CD4-positive, alpha-beta memory T cell (primary cell): Measurements from ENCODE around the gene TM4SF5. TPM values are rescaled to one million over a fixed set of nuclear protein-coding genes. Genes with fewer than 3 reads are reported as not detected.
A peak's percentile ranks its signal among the peaks of the same experiment; 100 is the strongest.

Source experiments
- CTCF ChIA-PET: fragments of 350-600 bp; sonication (Branson Sonifier 250); formaldehyde crosslinking; loops from one replicate; lab custom pipeline; 2021; ENCODE audit warnings: inconsistent platforms; ENCODE audit not compliant: partially characterized antibody; lab: Charles Lee
- POLR2A ChIA-PET: fragments of 350-600 bp; sonication (Branson Sonifier 250); formaldehyde crosslinking; loops from one replicate; lab custom pipeline; 2021; ENCODE audit not compliant: partially characterized antibody; lab: Charles Lee
- DNase-seq, 5 donors: peaks; one replicate each; pipeline versions ENCODE4 v3.0.0 to v3.0.0-alpha.2; 2020 to 2022; ENCODE audit warnings: mixed read lengths in 1 of 5
- H3K27ac ChIP-seq: one replicate; pipeline ENCODE4 v1.7.0; 2013; ENCODE audit warnings: low read depth, low read length
- H3K27me3 ChIP-seq: 2 replicates; pipeline ENCODE4 v1.7.0; 2013; ENCODE audit warnings: mild to moderate bottlenecking, low read length, moderate library complexity; ENCODE audit not compliant: insufficient read depth
- H3K36me3 ChIP-seq: 2 replicates; pipeline ENCODE4 v1.7.0; 2013; ENCODE audit warnings: mild to moderate bottlenecking, low read length, moderate library complexity; ENCODE audit not compliant: insufficient read depth
- H3K4me1 ChIP-seq: 2 replicates; pipeline ENCODE4 v1.7.0; 2013; ENCODE audit warnings: mild to moderate bottlenecking, low read length, moderate library complexity; ENCODE audit not compliant: insufficient read depth
- H3K4me3 ChIP-seq, 2 donors: one replicate each; pipeline ENCODE4 v1.7.0; 2013; ENCODE audit warnings: low read length in 2 of 2, mild to moderate bottlenecking in 1 of 2
- H3K9me3 ChIP-seq, 2 donors: one replicate each; pipeline ENCODE4 v1.7.0; 2013; ENCODE audit warnings: low read length in 2 of 2, control low read depth in 1 of 2; ENCODE audit not compliant: control insufficient read depth in 1 of 2
- H3K27ac Mint-ChIP-seq, 7 donors: one replicate each; pipeline ENCODE4 v1.8.0; 2020 to 2021; ENCODE audit warnings: mixed read lengths in 7 of 7, mild to moderate bottlenecking in 6 of 7, inconsistent platforms in 3 of 7, moderate library complexity in 3 of 7
- H3K27me3 Mint-ChIP-seq, 2 donors: one replicate each; pipeline ENCODE4 v1.8.0; 2020 to 2021; ENCODE audit warnings: mixed read lengths in 2 of 2
- H3K36me3 Mint-ChIP-seq, 2 donors: one replicate each; pipeline ENCODE4 v1.8.0; 2020 to 2021; ENCODE audit warnings: mixed read lengths in 2 of 2, inconsistent platforms in 1 of 2, mild to moderate bottlenecking in 1 of 2
- H3K4me1 Mint-ChIP-seq, 4 donors: one replicate each; pipeline ENCODE4 v1.8.0; 2020 to 2021; ENCODE audit warnings: mixed read lengths in 4 of 4, mild to moderate bottlenecking in 1 of 4
- H3K4me3 Mint-ChIP-seq, 8 donors: one replicate each; pipeline ENCODE4 v1.8.0; 2020 to 2021; ENCODE audit warnings: mixed read lengths in 8 of 8, mild to moderate bottlenecking in 7 of 8, moderate library complexity in 6 of 8, inconsistent platforms in 3 of 8
- H3K9me3 Mint-ChIP-seq, 8 donors: one replicate each; pipeline ENCODE4 v1.8.0; 2020 to 2021; ENCODE audit warnings: mixed read lengths in 8 of 8, mild to moderate bottlenecking in 5 of 8, inconsistent platforms in 3 of 8, moderate library complexity in 1 of 8
- intact Hi-C: fragments of 100-400 bp; cut with micrococcal nuclease; formaldehyde crosslinking; loops from one replicate; pipeline ENCODE4 v1.15.1; 2023
- polyA plus RNA-seq, 2 donors: library from polyadenylated mRNA; unstranded; fragments of 300-500 nt; fragmentation: Illumina TruSeq; gene quantifications; one replicate each; pipeline ENCODE4 v1.2.3, GENCODE V29; 2021
- total RNA-seq, 2 experiments: library from RNA; stranded (reverse); gene quantifications; one replicate each; pipeline ENCODE4 v1.2.3, GENCODE V29; 2021

Gene TM4SF5
- total and polyA plus RNA-seq, 4 experiments from 2014 or later: not detected

DNA sequence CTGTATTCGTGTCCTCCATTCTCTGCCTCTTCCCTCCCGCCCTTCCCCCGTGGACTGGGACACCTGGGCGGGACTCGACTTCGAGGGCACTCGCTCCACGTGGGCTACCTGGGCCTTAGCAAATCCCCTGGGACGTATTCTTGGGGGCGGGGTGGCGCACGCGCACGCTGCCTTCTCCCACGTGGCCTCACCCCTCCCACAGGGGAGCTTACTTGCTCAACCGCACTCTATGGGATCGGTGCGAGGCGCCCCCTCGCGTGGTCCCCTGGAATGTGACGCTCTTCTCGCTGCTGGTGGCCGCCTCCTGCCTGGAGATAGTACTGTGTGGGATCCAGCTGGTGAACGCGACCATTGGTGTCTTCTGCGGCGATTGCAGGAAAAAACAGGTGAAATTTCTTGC is 11.0 kb downstream of the TM4SF5 start:
- POLR2A ChIA-PET: no interaction called here
- intact Hi-C loops: no loop called here
- Mint-ChIP-seq H3K27me3 (peaks cover 48 to 50% of the 10 kb centered on the region in 2 donors), H3K4me3 (no peak overlapping the region), H3K9me3 (no peaks in the 10 kb centered on the region), H3K27ac (peak overlapping the region in 1 of 7 donors; percentile 13), H3K36me3 (no peaks in the 10 kb centered on the region), H3K4me1 (peaks cover 3 to 23% (median 10%) of the 10 kb centered on the region in 4 donors)
- H3K36me3 ChIP-seq: no peaks in the 10 kb centered on the region
- DNase-seq: no peak
- no peaks in the 10 kb centered on the region for H3K9me3 ChIP-seq
- peaks cover 31% of the 10 kb centered on the region for H3K27me3 ChIP-seq
- no peak overlapping the region for H3K4me3 ChIP-seq
- H3K4me1 ChIP-seq: peaks cover 15% of the 10 kb centered on the region
- no peak overlapping the region for H3K27ac ChIP-seq
- CTCF ChIA-PET: interaction anchor here (1.1 kb wide), 1 partner anchor 73 kb away, joined by 3 read pairs; the partner anchor contains the start of gene ARRB2

GRCh38 chr17:4785311-4786105 is 13.8 kb downstream of the TM4SF5 start:
- Histone ChIP-seq H3K27me3 (peaks cover 31% of the 10 kb centered on the region), H3K4me1 (peaks cover 21% of the 10 kb centered on the region), H3K4me3 (no peak overlapping the region), H3K36me3 (no peaks in the 10 kb centered on the region), H3K27ac (no peak overlapping the region), H3K9me3 (no peaks in the 10 kb centered on the region)
- peaks cover 0 to 2% of the 10 kb centered on the region in 2 donors for H3K36me3 Mint-ChIP-seq
- H3K4me3 Mint-ChIP-seq: peak overlapping the region in 7 of 8 donors; percentile 38 to 74 (median 67)
- no peak for DNase-seq
- H3K27me3 Mint-ChIP-seq: peaks cover 41 to 46% of the 10 kb centered on the region in 2 donors
- ChIA-PET CTCF (interaction anchor here (0.7 to 1.4 kb wide), 2 partner anchors 96 to 103 kb away, joined by 3 to 4 read pairs; no protein-coding TSS in a partner anchor), POLR2A (interaction anchor here (0.6 to 2.8 kb wide), 5 partner anchors 11 to 76 kb away, joined by 3 to 9 read pairs (median 4); partner anchors contain the start of genes ARRB2, PLD2 and PSMB6)
- intact Hi-C loops: no loop called here
- no peak overlapping the region for H3K27ac Mint-ChIP-seq
- H3K4me1 Mint-ChIP-seq: peaks cover 6 to 37% (median 13%) of the 10 kb centered on the region in 4 donors
- H3K9me3 Mint-ChIP-seq: no peaks in the 10 kb centered on the region

DNA sequence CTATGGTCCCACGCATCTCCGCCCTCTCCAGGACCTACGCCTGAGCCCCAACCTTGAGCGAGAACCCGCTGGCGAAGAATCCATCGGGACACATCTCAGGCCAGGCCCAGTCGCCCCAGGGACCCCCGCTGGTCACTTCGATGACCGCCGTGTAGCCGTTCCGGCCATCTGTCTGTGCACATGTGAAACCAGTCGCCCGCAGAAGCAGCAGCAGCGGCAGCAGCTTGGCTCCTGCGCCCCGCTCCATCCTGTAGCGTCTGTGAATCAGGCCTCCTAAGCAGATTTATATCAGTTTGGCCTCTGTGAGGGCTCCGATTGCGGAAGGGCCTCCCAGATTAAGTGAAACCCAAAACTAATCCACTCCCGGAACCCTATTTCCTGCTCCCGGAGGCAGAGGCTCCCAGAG is 14.4 kb downstream of the TM4SF5 start, which contains the start of gene VMO1:
Gene VMO1 (minus strand): TSS at position 259 of the 406 bp plus-strand sequence. CDS start 12 bp downstream, at position 247.
- Mint-ChIP-seq H3K4me3 (peak within 1 kb of the TSS; percentile 32 to 74 (median 64)), H3K27me3 (peaks cover 40 to 41% of the 10 kb centered on the region in 2 donors), H3K36me3 (peaks cover 0 to 2% of the 10 kb centered on the region in 2 donors), H3K9me3 (no peaks in the 10 kb centered on the region), H3K27ac (peak within 1 kb of the TSS in 1 of 7 donors; percentile 13), H3K4me1 (peaks cover 9 to 41% (median 17%) of the 10 kb centered on the region in 4 donors)
- no peak for DNase-seq
- H3K36me3 ChIP-seq: no peaks in the 10 kb centered on the region
- H3K9me3 ChIP-seq: no peaks in the 10 kb centered on the region
- intact Hi-C loops: no loop called here
- H3K4me3 ChIP-seq: no peak within 1 kb of the TSS
- H3K4me1 ChIP-seq: peaks cover 26% of the 10 kb centered on the region
- ChIA-PET CTCF (interaction anchor here (1.4 kb wide), 1 partner anchor 103 kb away, joined by 4 read pairs; no protein-coding TSS in a partner anchor), POLR2A (interaction anchor here (0.6 to 2.8 kb wide), 4 partner anchors 10 to 76 kb away, joined by 4 to 9 read pairs (median 6); partner anchors contain the start of genes ARRB2 and PSMB6)
- no peak within 1 kb of the TSS for H3K27ac ChIP-seq
- peaks cover 31% of the 10 kb centered on the region for H3K27me3 ChIP-seq

- H3K36me3 ChIP-seq: no peaks in the 10 kb centered on the region
- Mint-ChIP-seq H3K36me3 (peaks cover 0 to 2% of the 10 kb centered on the region in 2 donors), H3K4me1 (peaks cover 10 to 41% (median 17%) of the 10 kb centered on the region in 4 donors), H3K27ac (peak overlapping the region in 1 of 7 donors; percentile 4), H3K27me3 (peaks cover 40 to 41% of the 10 kb centered on the region in 2 donors), H3K4me3 (peak overlapping the region in 3 of 8 donors; percentile 24 to 45 (median 44)), H3K9me3 (no peaks in the 10 kb centered on the region)
- CTCF ChIA-PET: interaction anchor here (0.7 to 1.4 kb wide), 2 partner anchors 53 to 102 kb away, joined by 3 to 4 read pairs; no protein-coding TSS in a partner anchor
- H3K27ac ChIP-seq: no peak overlapping the region
- POLR2A ChIA-PET: interaction anchor here (1.6 to 2.8 kb wide), 3 partner anchors 10 to 77 kb away, joined by 4 to 9 read pairs (median 9); partner anchors contain the start of genes ARRB2 and PSMB6
- no peak for DNase-seq
- no peaks in the 10 kb centered on the region for H3K9me3 ChIP-seq
- peaks cover 31% of the 10 kb centered on the region for H3K27me3 ChIP-seq
- peaks cover 26% of the 10 kb centered on the region for H3K4me1 ChIP-seq
- no peak overlapping the region for H3K4me3 ChIP-seq
- intact Hi-C loops: no loop called here
Observed at GRCh38 chr17:4786516-4786915, 14.8 kb downstream of the TM4SF5 start.

DNA sequence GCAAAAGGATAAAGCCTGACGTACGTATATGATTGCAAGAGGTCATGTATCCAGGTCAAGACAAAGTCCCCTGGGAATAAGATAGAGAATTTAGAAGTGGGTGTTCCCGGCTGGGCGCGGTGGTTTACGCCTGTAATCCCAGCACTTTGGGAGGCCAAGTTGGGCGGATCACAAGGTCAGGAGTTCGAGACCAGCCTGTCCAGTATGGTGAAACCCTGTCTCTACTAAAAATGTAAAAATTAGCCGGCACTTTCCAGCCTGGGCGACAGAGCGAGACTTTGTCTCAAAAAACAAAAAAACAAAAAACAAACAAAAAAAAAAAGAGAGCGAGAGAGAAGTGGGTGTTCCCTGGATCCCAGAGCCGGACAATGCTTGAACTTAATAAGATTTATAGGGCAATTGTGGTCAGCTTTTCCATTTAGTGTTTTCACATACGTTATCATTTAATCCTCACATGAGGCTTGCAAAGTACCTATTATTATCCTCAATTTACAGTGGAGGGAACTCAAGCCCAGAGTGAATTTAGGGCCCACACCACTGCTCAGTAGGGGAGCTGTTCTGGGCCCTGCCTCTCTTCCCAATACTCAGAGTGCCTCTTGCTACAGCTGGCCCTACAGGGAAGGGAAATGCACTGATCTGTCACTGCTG is 16.6 kb downstream of the TM4SF5 start:
- no peak for DNase-seq
- Mint-ChIP-seq H3K27ac (peak overlapping the region in 3 of 7 donors; percentile 29 to 48 (median 47)), H3K9me3 (peaks cover 0 to 2% (median 0%) of the 10 kb centered on the region in 8 donors), H3K4me3 (peak overlapping the region in 7 of 8 donors; percentile 33 to 73 (median 61)), H3K27me3 (peaks cover 30 to 33% of the 10 kb centered on the region in 2 donors), H3K4me1 (peaks cover 10 to 41% (median 15%) of the 10 kb centered on the region in 4 donors), H3K36me3 (peaks cover 0 to 2% of the 10 kb centered on the region in 2 donors)
- Histone ChIP-seq H3K27ac (no peak overlapping the region), H3K9me3 (no peaks in the 10 kb centered on the region), H3K27me3 (peaks cover 25% of the 10 kb centered on the region), H3K4me1 (peaks cover 26% of the 10 kb centered on the region), H3K4me3 (no peak overlapping the region), H3K36me3 (no peaks in the 10 kb centered on the region)
- CTCF ChIA-PET: interaction anchor here (1.0 to 3.7 kb wide), 10 partner anchors 8 to 113 kb away, joined by 3 to 59 read pairs (median 18); partner anchors contain the start of genes ARRB2, C17orf107, CHRNE and MED11
- POLR2A ChIA-PET: interaction anchor here (1.0 to 3.9 kb wide), 4 partner anchors 19 to 78 kb away, joined by 3 to 81 read pairs (median 33); partner anchors contain the start of genes ARRB2, MED11 and PLD2
- intact Hi-C loops: no loop called here

- DNase-seq: no peak
- intact Hi-C loops: no loop called here
- peak within 1 kb of the TSS in 4 of 7 donors; percentile 27 to 72 (median 48) for H3K27ac Mint-ChIP-seq
- peaks cover 27 to 28% of the 10 kb centered on the region in 2 donors for H3K27me3 Mint-ChIP-seq
- Histone ChIP-seq H3K4me1 (peaks cover 26% of the 10 kb centered on the region), H3K27me3 (peaks cover 18% of the 10 kb centered on the region), H3K4me3 (peak within 1 kb of the TSS; percentile 29 to 60), H3K36me3 (no peaks in the 10 kb centered on the region), H3K27ac (peak within 1 kb of the TSS; percentile 72), H3K9me3 (no peaks in the 10 kb centered on the region)
- peaks cover 0 to 2% (median 0%) of the 10 kb centered on the region in 8 donors for H3K9me3 Mint-ChIP-seq
- H3K4me1 Mint-ChIP-seq: peaks cover 12 to 41% (median 15%) of the 10 kb centered on the region in 4 donors
- ChIA-PET POLR2A (interaction anchor here (0.5 to 3.9 kb wide), 23 partner anchors 9 to 897 kb away, joined by 3 to 81 read pairs (median 7); partner anchors contain the start of genes ARRB2, C17orf107, CXCL16 and MED11), CTCF (interaction anchor here (0.6 to 3.7 kb wide), 30 partner anchors 7 to 191 kb away, joined by 3 to 59 read pairs (median 8); partner anchors contain the start of genes ARRB2, C17orf107, CHRNE and MED11)
- peak within 1 kb of the TSS; percentile 67 to 78 (median 73) for H3K4me3 Mint-ChIP-seq
- H3K36me3 Mint-ChIP-seq: peaks cover 0 to 2% of the 10 kb centered on the region in 2 donors
Observed at GRCh38 chr17:4788807-4789700, 17.4 kb downstream of the TM4SF5 start, which contains the start of gene GLTPD2. Gene GLTPD2 (plus strand): TSS chr17:4788964. CDS start chr17:4789012, 48 bp downstream.
